ENCODE measurements around the gene PRPF19. TPM values are rescaled to one million over a fixed set of nuclear protein-coding genes. Genes with fewer than 3 reads are reported as not detected.

Gene PRPF19
- total and polyA plus RNA-seq, 2 of the 13 experiments (the other 11 are each of a cell fraction or from before 2014, with no cell fraction given): 27.4 to 91.1 TPM

DNA sequence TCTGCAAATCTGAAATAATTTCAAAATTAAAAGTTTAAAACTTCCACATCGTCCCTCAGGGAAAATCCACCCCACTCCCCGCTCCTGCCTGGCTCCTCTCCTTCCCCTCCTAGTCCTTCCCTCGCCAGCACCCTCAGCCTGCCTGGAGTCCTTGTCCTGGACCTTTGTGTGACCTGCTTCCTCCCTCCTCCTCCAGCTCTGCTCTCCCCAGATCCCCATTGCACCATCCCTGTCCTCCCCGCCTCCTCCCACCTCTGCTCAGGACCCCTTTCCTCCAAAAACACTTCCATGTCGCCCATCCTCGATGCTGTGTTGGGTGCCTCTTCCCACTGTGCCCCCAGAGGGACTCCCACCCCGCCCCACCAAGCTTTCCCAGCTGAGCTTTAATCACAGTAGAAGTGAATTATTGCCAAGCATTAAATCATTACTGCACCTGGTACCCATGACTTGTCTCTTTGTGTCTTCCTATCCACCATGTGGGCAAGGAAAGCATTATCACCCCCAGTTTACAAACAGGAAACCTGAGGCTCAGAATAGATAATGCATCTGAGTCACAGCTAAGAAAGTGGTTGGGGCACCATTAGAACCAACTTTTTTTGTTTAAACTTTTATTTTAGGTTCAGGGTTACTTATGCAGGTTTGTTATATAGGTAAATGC, 41.4 kb downstream of the PRPF19 start:
- H3K4me1 ChIP-seq (ENCODE audit: insufficient read depth, low read length): peaks cover 21% of the 10 kb centered on the region
- ChIA-PET CTCF (ENCODE audit: low intra/inter-chr PET ratio, low total read pairs) (no interaction called here), POLR2A (no interaction called here)
- H3K27me3 ChIP-seq (ENCODE audit: control insufficient read depth in 1 of 2, insufficient read depth in 2 of 2, low read length in 2 of 2): peaks cover 0 to 14% of the 10 kb centered on the region in 2 experiments; a peak in 2 of 5 replicates
- DNase-seq (ENCODE audit: low spot score) (no peak), FAIRE-seq (no peak), ATAC-seq (no peak)
- in situ Hi-C loops (cut with HindIII; ENCODE audit: extremely low pct_ligation_motif_present, low pct_unique_long_range_greater_than_20kb) (no loop called here), intact Hi-C loops (cut with micrococcal nuclease; ENCODE audit: unreplicated experiment) (no loop called here)
- BruUV-seq (replicated peaks): no TSS peak
- no peak overlapping the region for H3K4me2 ChIP-seq (ENCODE audit: low read depth, low read length)
- no peak overlapping the region for H3K27ac ChIP-seq (ENCODE audit: extremely low read length, insufficient read depth, low read length)
- 44% methylated on average over 7 of the region's 7 CpGs for WGBS (ENCODE audit: low lambda C conversion rate)
- no peaks in the 10 kb centered on the region for H4K20me1 ChIP-seq (ENCODE audit: insufficient read depth, low read length)
- no peak overlapping the region for H2AFZ ChIP-seq (ENCODE audit: low read length)
- no peaks in the 10 kb centered on the region for H3K9me3 ChIP-seq (ENCODE audit: low read length)
- H3K9ac ChIP-seq (ENCODE audit: insufficient read depth, low read depth, low read length): no peak overlapping the region
- H3K79me2 ChIP-seq (ENCODE audit: insufficient read depth, low read length): no peaks in the 10 kb centered on the region
- no peak overlapping the region for H3K4me3 ChIP-seq (replicated peaks in 1 of 3; ENCODE audit: insufficient read depth in 1 of 3, low read depth in 2 of 3, low read length in 3 of 3)
- H3K36me3 ChIP-seq (replicated peaks in 1 of 2; ENCODE audit: control insufficient read depth in 1 of 2, insufficient read depth in 2 of 2, low read length in 2 of 2): no peaks in the 10 kb centered on the region
- TF ChIP-seq, protein P1, sequence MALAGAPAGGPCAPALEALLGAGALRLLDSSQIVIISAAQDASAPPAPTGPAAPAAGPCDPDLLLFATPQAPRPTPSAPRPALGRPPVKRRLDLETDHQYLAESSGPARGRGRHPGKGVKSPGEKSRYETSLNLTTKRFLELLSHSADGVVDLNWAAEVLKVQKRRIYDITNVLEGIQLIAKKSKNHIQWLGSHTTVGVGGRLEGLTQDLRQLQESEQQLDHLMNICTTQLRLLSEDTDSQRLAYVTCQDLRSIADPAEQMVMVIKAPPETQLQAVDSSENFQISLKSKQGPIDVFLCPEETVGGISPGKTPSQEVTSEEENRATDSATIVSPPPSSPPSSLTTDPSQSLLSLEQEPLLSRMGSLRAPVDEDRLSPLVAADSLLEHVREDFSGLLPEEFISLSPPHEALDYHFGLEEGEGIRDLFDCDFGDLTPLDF (CRISPR knock-in tag; IDR thresholded peaks at IDR 0.05): no peak
- TF ChIP-seq ZNF264 (CRISPR knock-in tag; IDR thresholded peaks at IDR 0.05) (no peak), MBD4 (IDR thresholded peaks at IDR 0.05; ENCODE audit: borderline replicate concordance, low read length) (no peak), NRL (CRISPR knock-in tag; IDR thresholded peaks at IDR 0.05; ENCODE audit: borderline replicate concordance) (no peak), ZNF782 (CRISPR knock-in tag; IDR thresholded peaks at IDR 0.05; ENCODE audit: borderline replicate concordance) (no peak), HNRNPUL1 (IDR thresholded peaks at IDR 0.05; ENCODE audit: low read depth, low read length) (no peak), STAG1 (CRISPR knock-in tag; IDR thresholded peaks at IDR 0.05) (no peak), ZNF761 (CRISPR knock-in tag; conservative IDR thresholded peaks at IDR 0.05) (no peak)
- TF ChIP-seq, protein P2, sequence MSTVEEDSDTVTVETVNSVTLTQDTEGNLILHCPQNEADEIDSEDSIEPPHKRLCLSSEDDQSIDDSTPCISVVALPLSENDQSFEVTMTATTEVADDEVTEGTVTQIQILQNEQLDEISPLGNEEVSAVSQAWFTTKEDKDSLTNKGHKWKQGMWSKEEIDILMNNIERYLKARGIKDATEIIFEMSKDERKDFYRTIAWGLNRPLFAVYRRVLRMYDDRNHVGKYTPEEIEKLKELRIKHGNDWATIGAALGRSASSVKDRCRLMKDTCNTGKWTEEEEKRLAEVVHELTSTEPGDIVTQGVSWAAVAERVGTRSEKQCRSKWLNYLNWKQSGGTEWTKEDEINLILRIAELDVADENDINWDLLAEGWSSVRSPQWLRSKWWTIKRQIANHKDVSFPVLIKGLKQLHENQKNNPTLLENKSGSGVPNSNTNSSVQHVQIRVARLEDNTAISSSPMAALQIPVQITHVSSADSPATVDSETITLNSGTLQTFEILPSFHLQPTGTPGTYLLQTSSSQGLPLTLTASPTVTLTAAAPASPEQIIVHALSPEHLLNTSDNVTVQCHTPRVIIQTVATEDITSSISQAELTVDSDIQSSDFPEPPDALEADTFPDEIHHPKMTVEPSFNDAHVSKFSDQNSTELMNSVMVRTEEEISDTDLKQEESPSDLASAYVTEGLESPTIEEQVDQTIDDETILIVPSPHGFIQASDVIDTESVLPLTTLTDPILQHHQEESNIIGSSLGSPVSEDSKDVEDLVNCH (CRISPR knock-in tag; IDR thresholded peaks at IDR 0.05): no peak
- TF ChIP-seq, protein P3, sequence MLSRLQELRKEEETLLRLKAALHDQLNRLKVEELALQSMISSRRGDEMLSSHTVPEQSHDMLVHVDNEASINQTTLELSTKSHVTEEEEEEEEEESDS (CRISPR knock-in tag; IDR thresholded peaks at IDR 0.05; ENCODE audit: borderline replicate concordance): no peak
- TF ChIP-seq, protein P4, sequence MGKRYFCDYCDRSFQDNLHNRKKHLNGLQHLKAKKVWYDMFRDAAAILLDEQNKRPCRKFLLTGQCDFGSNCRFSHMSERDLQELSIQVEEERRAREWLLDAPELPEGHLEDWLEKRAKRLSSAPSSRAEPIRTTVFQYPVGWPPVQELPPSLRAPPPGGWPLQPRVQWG (CRISPR knock-in tag; IDR thresholded peaks at IDR 0.05; ENCODE audit: borderline replicate concordance, low read depth): no peak
- TF ChIP-seq, protein P5, sequence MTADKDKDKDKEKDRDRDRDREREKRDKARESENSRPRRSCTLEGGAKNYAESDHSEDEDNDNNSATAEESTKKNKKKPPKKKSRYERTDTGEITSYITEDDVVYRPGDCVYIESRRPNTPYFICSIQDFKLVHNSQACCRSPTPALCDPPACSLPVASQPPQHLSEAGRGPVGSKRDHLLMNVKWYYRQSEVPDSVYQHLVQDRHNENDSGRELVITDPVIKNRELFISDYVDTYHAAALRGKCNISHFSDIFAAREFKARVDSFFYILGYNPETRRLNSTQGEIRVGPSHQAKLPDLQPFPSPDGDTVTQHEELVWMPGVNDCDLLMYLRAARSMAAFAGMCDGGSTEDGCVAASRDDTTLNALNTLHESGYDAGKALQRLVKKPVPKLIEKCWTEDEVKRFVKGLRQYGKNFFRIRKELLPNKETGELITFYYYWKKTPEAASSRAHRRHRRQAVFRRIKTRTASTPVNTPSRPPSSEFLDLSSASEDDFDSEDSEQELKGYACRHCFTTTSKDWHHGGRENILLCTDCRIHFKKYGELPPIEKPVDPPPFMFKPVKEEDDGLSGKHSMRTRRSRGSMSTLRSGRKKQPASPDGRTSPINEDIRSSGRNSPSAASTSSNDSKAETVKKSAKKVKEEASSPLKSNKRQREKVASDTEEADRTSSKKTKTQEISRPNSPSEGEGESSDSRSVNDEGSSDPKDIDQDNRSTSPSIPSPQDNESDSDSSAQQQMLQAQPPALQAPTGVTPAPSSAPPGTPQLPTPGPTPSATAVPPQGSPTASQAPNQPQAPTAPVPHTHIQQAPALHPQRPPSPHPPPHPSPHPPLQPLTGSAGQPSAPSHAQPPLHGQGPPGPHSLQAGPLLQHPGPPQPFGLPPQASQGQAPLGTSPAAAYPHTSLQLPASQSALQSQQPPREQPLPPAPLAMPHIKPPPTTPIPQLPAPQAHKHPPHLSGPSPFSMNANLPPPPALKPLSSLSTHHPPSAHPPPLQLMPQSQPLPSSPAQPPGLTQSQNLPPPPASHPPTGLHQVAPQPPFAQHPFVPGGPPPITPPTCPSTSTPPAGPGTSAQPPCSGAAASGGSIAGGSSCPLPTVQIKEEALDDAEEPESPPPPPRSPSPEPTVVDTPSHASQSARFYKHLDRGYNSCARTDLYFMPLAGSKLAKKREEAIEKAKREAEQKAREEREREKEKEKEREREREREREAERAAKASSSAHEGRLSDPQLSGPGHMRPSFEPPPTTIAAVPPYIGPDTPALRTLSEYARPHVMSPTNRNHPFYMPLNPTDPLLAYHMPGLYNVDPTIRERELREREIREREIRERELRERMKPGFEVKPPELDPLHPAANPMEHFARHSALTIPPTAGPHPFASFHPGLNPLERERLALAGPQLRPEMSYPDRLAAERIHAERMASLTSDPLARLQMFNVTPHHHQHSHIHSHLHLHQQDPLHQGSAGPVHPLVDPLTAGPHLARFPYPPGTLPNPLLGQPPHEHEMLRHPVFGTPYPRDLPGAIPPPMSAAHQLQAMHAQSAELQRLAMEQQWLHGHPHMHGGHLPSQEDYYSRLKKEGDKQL (CRISPR knock-in tag; IDR thresholded peaks at IDR 0.05; ENCODE audit: low read depth): no peak

Data from HepG2 (cell line).